ENCODE data around the gene AADACL2. TPM values are rescaled to one million over a fixed set of nuclear protein-coding genes. Genes with fewer than 3 reads are reported as not detected.
"Not testable (repeated sequence)": the region's sequence is repeated elsewhere in the genome, so short reads cannot be mapped to it uniquely, and the experiment has no call there.

AADACL2 gene
- total RNA-seq, 4 donors from 2014 or later, result 59.1 to 79.7 (median 75.6) TPM

- intact Hi-C loops (cut with DNase I; ENCODE audit: low total_unique reads), result no loop called here
- 94 to 95% methylated on average over 2 of the region's 2 CpGs for WGBS, 2 donors
- H3K4me3 ChIP-seq (ENCODE audit: low read depth, poor library complexity, severe bottlenecking), result no peak overlapping the region
- DNase-seq (ENCODE audit: low spot score in 2 of 2), result no peak
- TF ChIP-seq POLR2A (IDR thresholded peaks at IDR 0.05), result no peak
- TF ChIP-seq, protein P1, sequence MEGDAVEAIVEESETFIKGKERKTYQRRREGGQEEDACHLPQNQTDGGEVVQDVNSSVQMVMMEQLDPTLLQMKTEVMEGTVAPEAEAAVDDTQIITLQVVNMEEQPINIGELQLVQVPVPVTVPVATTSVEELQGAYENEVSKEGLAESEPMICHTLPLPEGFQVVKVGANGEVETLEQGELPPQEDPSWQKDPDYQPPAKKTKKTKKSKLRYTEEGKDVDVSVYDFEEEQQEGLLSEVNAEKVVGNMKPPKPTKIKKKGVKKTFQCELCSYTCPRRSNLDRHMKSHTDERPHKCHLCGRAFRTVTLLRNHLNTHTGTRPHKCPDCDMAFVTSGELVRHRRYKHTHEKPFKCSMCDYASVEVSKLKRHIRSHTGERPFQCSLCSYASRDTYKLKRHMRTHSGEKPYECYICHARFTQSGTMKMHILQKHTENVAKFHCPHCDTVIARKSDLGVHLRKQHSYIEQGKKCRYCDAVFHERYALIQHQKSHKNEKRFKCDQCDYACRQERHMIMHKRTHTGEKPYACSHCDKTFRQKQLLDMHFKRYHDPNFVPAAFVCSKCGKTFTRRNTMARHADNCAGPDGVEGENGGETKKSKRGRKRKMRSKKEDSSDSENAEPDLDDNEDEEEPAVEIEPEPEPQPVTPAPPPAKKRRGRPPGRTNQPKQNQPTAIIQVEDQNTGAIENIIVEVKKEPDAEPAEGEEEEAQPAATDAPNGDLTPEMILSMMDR (IDR thresholded peaks at IDR 0.05), result no peak
Measured at GRCh38 chr3:151788401-151788800, 54.7 kb downstream of the AADACL2 start.

- WGBS, 2 donors, result 63% methylated on average over 1 of the region's 1 CpG
- no peak for DNase-seq (ENCODE audit: low spot score in 2 of 2)
- intact Hi-C loops (cut with DNase I; ENCODE audit: low total_unique reads), result no loop called here
- H3K4me3 ChIP-seq (ENCODE audit: low read depth, poor library complexity, severe bottlenecking), result no peak overlapping the region
- TF ChIP-seq, protein P1 (IDR thresholded peaks at IDR 0.05), result no peak
Measured at GRCh38 chr3:151789853-151790463, 56.2 kb downstream of the AADACL2 start.

DNA sequence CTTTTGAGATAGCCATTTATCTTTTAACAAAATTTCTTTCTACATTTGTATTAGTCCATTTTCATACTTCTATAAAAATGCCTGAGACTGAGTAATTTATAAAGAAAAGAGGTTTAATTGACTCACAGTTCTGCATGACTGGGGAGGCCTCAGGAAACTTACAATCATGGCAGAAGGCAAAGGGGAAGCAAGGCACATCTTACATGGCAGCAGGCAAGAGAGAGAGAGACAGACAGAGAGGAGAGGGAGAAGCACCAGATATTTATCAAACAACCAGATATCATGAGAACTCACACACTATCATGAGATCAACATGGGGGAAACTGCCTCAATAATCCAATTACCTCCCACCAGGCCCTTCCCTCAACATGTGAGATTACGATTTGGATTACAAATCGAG is 57.0 kb downstream of the AADACL2 start:
- WGBS, 2 donors, result 94 to 96% methylated on average over 2 of the region's 2 CpGs
- DNase-seq (ENCODE audit: low spot score in 2 of 2); intact Hi-C loops (cut with DNase I; ENCODE audit: low total_unique reads): not testable (repeated sequence)

GRCh38 chr3:151792411-151792810 is 58.7 kb downstream of the AADACL2 start:
- TF ChIP-seq, protein P1 (IDR thresholded peaks at IDR 0.05), result no peak
- no peak for TF ChIP-seq POLR2A (IDR thresholded peaks at IDR 0.05)
- no peak for DNase-seq (ENCODE audit: low spot score in 2 of 2)
- 88 to 94% methylated on average over 2 of the region's 2 CpGs for WGBS, 2 donors
- no peak overlapping the region for H3K4me3 ChIP-seq (ENCODE audit: low read depth, poor library complexity, severe bottlenecking)
- intact Hi-C loops (cut with DNase I; ENCODE audit: low total_unique reads), result no loop called here

More for the DNA sequence above, 57.0 kb downstream of the AADACL2 start:
- not testable (repeated sequence) for H3K4me3 ChIP-seq (ENCODE audit: low read depth, poor library complexity, severe bottlenecking)

GRCh38 chr3:151793636-151794035 is 59.9 kb downstream of the AADACL2 start:
- no peak for TF ChIP-seq POLR2A (IDR thresholded peaks at IDR 0.05)
- TF ChIP-seq, protein P1 (IDR thresholded peaks at IDR 0.05), result no peak
- 46 to 63% methylated on average over 2 of the region's 2 CpGs for WGBS, 2 donors
- no peak overlapping the region for H3K4me3 ChIP-seq (ENCODE audit: low read depth, poor library complexity, severe bottlenecking)
- intact Hi-C loops (cut with DNase I; ENCODE audit: low total_unique reads), result no loop called here
- no peak for DNase-seq (ENCODE audit: low spot score in 2 of 2)

DNA sequence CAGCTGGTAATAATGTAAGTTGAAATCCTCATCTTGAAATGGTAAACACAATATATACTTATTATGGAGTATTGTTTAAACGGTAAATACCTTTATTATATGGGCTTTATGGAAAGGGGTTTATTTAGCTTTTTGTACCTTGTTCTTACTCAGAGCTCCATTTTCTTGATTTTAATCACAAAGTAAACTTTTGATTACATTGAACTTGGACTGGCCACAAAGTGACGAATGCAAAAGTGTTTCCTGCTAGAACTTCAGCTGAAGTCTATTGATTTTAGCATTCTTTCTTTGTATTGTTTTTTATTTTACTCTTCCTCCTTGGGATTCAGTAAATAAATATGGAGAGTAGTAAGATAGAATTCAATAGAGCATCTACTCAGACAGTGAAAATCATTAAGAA is 60.4 kb downstream of the AADACL2 start:
- no peak for DNase-seq (ENCODE audit: low spot score in 2 of 2)
- WGBS, 2 donors, result 80 to 90% methylated on average over 2 of the region's 2 CpGs
- TF ChIP-seq, protein P1 (IDR thresholded peaks at IDR 0.05), result no peak
- no peak for TF ChIP-seq POLR2A (IDR thresholded peaks at IDR 0.05)
- H3K4me3 ChIP-seq (ENCODE audit: low read depth, poor library complexity, severe bottlenecking), result no peak overlapping the region
- intact Hi-C loops (cut with DNase I; ENCODE audit: low total_unique reads), result no loop called here

Data from lower leg skin (tissue), 4 donors.